ENCODE results near the gene FGF6.

FGF6 gene, protein sequence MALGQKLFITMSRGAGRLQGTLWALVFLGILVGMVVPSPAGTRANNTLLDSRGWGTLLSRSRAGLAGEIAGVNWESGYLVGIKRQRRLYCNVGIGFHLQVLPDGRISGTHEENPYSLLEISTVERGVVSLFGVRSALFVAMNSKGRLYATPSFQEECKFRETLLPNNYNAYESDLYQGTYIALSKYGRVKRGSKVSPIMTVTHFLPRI

GRCh38 chr12:4445156-4446101, at the start of gene FGF6:
TSS of gene FGF6 (minus strand) at chr12:4445815. CDS start at chr12:4445570, 245 bp downstream.
- Histone ChIP-seq H3K27ac (ENCODE audit: low read depth, low read length) (no peak within 1 kb of the TSS), H3K36me3 (ENCODE audit: control insufficient read depth, low read length) (no peaks in the 10 kb centered on the region), H3F3A (ENCODE audit: control insufficient read depth, insufficient read depth) (no peaks in the 10 kb centered on the region), H4K20me1 (ENCODE audit: control insufficient read depth, insufficient read depth, low read depth, low read length) (no peaks in the 10 kb centered on the region), H3K9me2 (replicated peaks; ENCODE audit: control insufficient read depth, low read length) (no peaks in the 10 kb centered on the region), H3K4me2 (ENCODE audit: low read length) (no peak within 1 kb of the TSS), H3K9me3 (ENCODE audit: control insufficient read depth, insufficient read depth, low read length) (no peaks in the 10 kb centered on the region), H3K4me1 (ENCODE audit: control insufficient read depth, low read length) (peaks cover 10% of the 10 kb centered on the region), H3K4me3 (ENCODE audit: low read length) (no peak within 1 kb of the TSS), H3K79me2 (ENCODE audit: control insufficient read depth, low read length) (no peaks in the 10 kb centered on the region), H3K27me3 (ENCODE audit: control insufficient read depth, low read length) (peaks cover 10% of the 10 kb centered on the region; the same call in 1 of the 2 replicates)
- TF ChIP-seq EZH2phosphoT487 (IDR thresholded peaks at IDR 0.05; ENCODE audit: borderline replicate concordance, low read length), result no peak
- no peak for TF ChIP-seq CTCF (IDR thresholded peaks at IDR 0.05; ENCODE audit: low read depth, low read length, poor library complexity, severe bottlenecking)

DNA sequence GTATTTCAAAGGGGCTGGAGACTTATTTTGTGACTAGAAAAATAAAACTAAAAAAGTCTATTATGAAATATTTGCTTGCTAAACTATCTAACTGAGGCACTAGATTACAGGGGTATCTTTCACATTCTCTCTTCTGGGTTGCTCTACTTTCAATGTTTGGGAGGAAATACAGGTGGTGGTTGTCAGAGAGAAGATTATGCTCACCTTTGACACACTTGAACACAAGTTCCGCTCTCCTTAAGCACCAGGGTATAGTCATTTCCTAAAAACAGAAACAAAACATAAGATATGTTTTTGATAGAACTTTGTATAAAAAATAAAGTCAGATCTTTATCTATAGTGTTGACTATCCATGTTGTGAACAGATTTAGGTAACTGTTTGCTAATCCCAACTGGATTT, 45.4 kb upstream of the FGF6 start:
- Histone ChIP-seq H3K36me3 (ENCODE audit: control insufficient read depth, low read length) (peaks cover 19% of the 10 kb centered on the region), H4K20me1 (ENCODE audit: control insufficient read depth, insufficient read depth, low read depth, low read length) (no peaks in the 10 kb centered on the region), H3K9me3 (ENCODE audit: control insufficient read depth, insufficient read depth, low read length) (no peaks in the 10 kb centered on the region), H3K9me2 (replicated peaks; ENCODE audit: control insufficient read depth, low read length) (no peaks in the 10 kb centered on the region), H3K27ac (ENCODE audit: low read depth, low read length) (no peak overlapping the region), H3F3A (ENCODE audit: control insufficient read depth, insufficient read depth) (no peaks in the 10 kb centered on the region), H3K27me3 (ENCODE audit: control insufficient read depth, low read length) (no peaks in the 10 kb centered on the region), H3K4me3 (ENCODE audit: low read length) (no peak overlapping the region), H3K79me2 (ENCODE audit: control insufficient read depth, low read length) (no peaks in the 10 kb centered on the region), H3K4me2 (ENCODE audit: low read length) (no peak overlapping the region), H3K4me1 (ENCODE audit: control insufficient read depth, low read length) (peaks cover 4% of the 10 kb centered on the region)
- TF ChIP-seq EZH2phosphoT487 (IDR thresholded peaks at IDR 0.05; ENCODE audit: borderline replicate concordance, low read length), result no peak

GRCh38 chr12:4489556-4489955, 43.9 kb upstream of the FGF6 start:
- Histone ChIP-seq H3K27me3 (ENCODE audit: control insufficient read depth, low read length) (no peaks in the 10 kb centered on the region), H3K4me1 (ENCODE audit: control insufficient read depth, low read length) (peaks cover 19% of the 10 kb centered on the region), H3K9me2 (replicated peaks; ENCODE audit: control insufficient read depth, low read length) (no peaks in the 10 kb centered on the region), H3K4me3 (ENCODE audit: low read length) (no peak overlapping the region), H3K27ac (ENCODE audit: low read depth, low read length) (no peak overlapping the region), H3K9me3 (ENCODE audit: control insufficient read depth, insufficient read depth, low read length) (no peaks in the 10 kb centered on the region), H4K20me1 (ENCODE audit: control insufficient read depth, insufficient read depth, low read depth, low read length) (no peaks in the 10 kb centered on the region), H3F3A (ENCODE audit: control insufficient read depth, insufficient read depth) (peaks cover 3% of the 10 kb centered on the region; the same call in 1 of the 2 replicates), H3K36me3 (ENCODE audit: control insufficient read depth, low read length) (peaks cover 19% of the 10 kb centered on the region), H3K4me2 (ENCODE audit: low read length) (no peak overlapping the region), H3K79me2 (ENCODE audit: control insufficient read depth, low read length) (no peaks in the 10 kb centered on the region)
- TF ChIP-seq EZH2phosphoT487 (IDR thresholded peaks at IDR 0.05; ENCODE audit: borderline replicate concordance, low read length) (no peak), CTCF (IDR thresholded peaks at IDR 0.05; ENCODE audit: low read depth, low read length, poor library complexity, severe bottlenecking) (no peak)

Data from DOHH2 (cell line).